Central memory CD8-positive, alpha-beta T cell (primary cell): ENCODE data around the gene PHGDH.

Experiments used
- ATAC-seq: fragments of 150-1000 bp; cut with Tn5 transposase; replicated peaks from 2 replicates; pipeline ENCODE4 v1.10.0; 2022; ENCODE audit warnings: mild to moderate bottlenecking, moderate FRiP score, moderate number of reproducible peaks; ENCODE audit not compliant: poor library complexity, severe bottlenecking; ENCODE audit errors: extremely low read depth
- DNase-seq, 2 donors: peaks; one replicate each; pipeline ENCODE4 v3.0.0; 2021; ENCODE audit warnings: low spot score in 2 of 2
- H3K27ac Mint-ChIP-seq: one replicate; pipeline ENCODE4 v1.8.0; 2022; ENCODE audit warnings: low read depth, mild to moderate bottlenecking, moderate library complexity, mixed read lengths
- H3K27me3 Mint-ChIP-seq: one replicate; pipeline ENCODE4 v1.8.0; 2022; ENCODE audit warnings: mixed read lengths
- H3K36me3 Mint-ChIP-seq: one replicate; pipeline ENCODE4 v1.8.0; 2022; ENCODE audit warnings: mild to moderate bottlenecking, moderate library complexity, mixed read lengths; ENCODE audit not compliant: insufficient read depth
- H3K4me1 Mint-ChIP-seq: one replicate; pipeline ENCODE4 v1.8.0; 2022; ENCODE audit warnings: mixed read lengths
- H3K4me3 Mint-ChIP-seq: one replicate; pipeline ENCODE4 v1.8.0; 2022; ENCODE audit warnings: mild to moderate bottlenecking, moderate library complexity, mixed read lengths
- H3K9me3 Mint-ChIP-seq: one replicate; pipeline ENCODE4 v1.8.0; 2022; ENCODE audit warnings: mixed read lengths

PHGDH gene

GRCh38 chr1:119711804-119712341 lies at the start of gene PHGDH:
PHGDH (plus strand) TSS chr1:119711934; CDS start chr1:119712023, 89 bp downstream.
- Mint-ChIP-seq H3K36me3 (no peaks in the 10 kb centered on the region), H3K27me3 (peaks cover 49% of the 10 kb centered on the region), H3K4me3 (peak within 1 kb of the TSS; percentile 96), H3K4me1 (peaks cover 25% of the 10 kb centered on the region), H3K27ac (no peak within 1 kb of the TSS), H3K9me3 (no peaks in the 10 kb centered on the region)
- ATAC-seq = peak; percentile 60
- DNase-seq = no peak

DNA sequence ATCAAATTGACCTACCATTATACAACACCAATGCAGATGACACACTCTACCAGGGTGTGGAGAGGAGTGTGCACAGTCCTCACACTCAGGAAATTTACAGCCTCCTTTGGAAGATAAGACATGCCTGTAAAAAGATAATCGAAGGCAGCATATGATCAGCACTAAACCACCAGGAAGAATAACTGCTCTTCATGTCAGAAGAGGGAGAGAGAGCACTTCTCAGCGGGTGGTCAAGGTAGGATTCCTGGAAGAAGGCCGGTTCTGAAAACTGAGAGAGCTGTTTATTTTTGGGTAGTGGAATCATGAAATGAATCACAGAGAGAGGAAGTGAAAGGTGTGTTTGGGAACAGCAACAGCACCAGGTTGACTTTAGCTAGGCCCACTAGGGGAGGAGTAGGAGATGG lies 49.7 kb upstream of the PHGDH start:
- peaks cover 45% of the 10 kb centered on the region for H3K27me3 Mint-ChIP-seq
- no peak overlapping the region for H3K4me3 Mint-ChIP-seq
- H3K36me3 Mint-ChIP-seq = no peaks in the 10 kb centered on the region
- no peaks in the 10 kb centered on the region for H3K4me1 Mint-ChIP-seq
- ATAC-seq = no peak
- no peak overlapping the region for H3K27ac Mint-ChIP-seq
- H3K9me3 Mint-ChIP-seq = no peaks in the 10 kb centered on the region
- no peak for DNase-seq

DNA sequence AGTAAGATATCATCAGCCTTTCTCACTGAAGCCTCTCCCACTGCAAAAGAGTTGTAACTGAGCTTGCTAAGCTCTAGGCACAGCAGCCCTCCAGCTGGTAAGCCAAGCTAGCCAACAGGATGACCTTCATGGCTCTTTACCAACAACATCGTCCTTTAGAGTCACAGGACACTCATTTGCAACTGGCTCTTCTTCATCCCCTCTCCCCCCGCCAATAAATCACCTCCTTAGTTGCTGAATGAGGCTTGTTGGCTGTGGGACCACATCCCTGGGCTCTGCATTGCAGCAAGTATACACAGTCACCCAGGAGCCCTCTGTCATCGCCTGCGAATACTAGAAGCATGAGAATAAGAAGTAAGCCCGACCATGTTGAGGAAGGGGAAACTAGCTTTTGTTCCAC lies 47.7 kb upstream of the PHGDH start:
- H3K27ac Mint-ChIP-seq = no peak overlapping the region
- ATAC-seq = no peak
- H3K9me3 Mint-ChIP-seq = no peaks in the 10 kb centered on the region
- H3K36me3 Mint-ChIP-seq = no peaks in the 10 kb centered on the region
- no peak for DNase-seq
- H3K4me1 Mint-ChIP-seq = no peaks in the 10 kb centered on the region
- peaks cover 45% of the 10 kb centered on the region for H3K27me3 Mint-ChIP-seq
- no peak overlapping the region for H3K4me3 Mint-ChIP-seq

DNA sequence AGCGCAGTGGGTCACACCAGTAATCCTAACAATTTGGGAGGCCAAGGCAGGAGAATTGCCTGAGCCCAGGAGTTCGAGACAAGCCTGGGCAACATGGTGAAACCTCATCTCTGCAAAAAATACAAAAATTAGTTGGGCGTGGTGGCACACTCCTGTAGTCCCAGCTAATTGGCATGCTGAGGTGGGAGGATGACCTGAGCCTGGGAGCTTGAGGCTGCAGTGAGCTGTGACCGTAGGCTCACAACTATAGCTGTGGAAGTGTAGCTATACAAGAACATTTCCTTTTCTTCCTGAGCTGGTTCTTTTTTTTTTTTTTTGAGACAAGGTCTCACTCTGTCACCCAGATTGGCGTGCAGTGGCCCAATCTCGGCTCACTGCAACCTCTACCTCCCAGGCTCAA lies 44.6 kb upstream of the PHGDH start:
- H3K36me3 Mint-ChIP-seq = no peaks in the 10 kb centered on the region
- H3K4me1 Mint-ChIP-seq = no peaks in the 10 kb centered on the region
- no peak overlapping the region for H3K27ac Mint-ChIP-seq
- H3K4me3 Mint-ChIP-seq = no peak overlapping the region
- ATAC-seq = no peak
- no peaks in the 10 kb centered on the region for H3K9me3 Mint-ChIP-seq
- no peak for DNase-seq
- H3K27me3 Mint-ChIP-seq = peaks cover 43% of the 10 kb centered on the region

GRCh38 chr1:119670898-119671297 lies 40.8 kb upstream of the PHGDH start:
- Mint-ChIP-seq H3K4me3 (no peak overlapping the region), H3K36me3 (no peaks in the 10 kb centered on the region), H3K9me3 (no peaks in the 10 kb centered on the region), H3K27me3 (peaks cover 59% of the 10 kb centered on the region), H3K4me1 (peaks cover 5% of the 10 kb centered on the region), H3K27ac (no peak overlapping the region)
- no peak for DNase-seq
- ATAC-seq = no peak

- H3K27me3 Mint-ChIP-seq = peaks cover 69% of the 10 kb centered on the region
- ATAC-seq (no peak), DNase-seq (no peak)
- no peak overlapping the region for H3K27ac Mint-ChIP-seq
- H3K9me3 Mint-ChIP-seq = no peaks in the 10 kb centered on the region
- H3K4me1 Mint-ChIP-seq = peaks cover 5% of the 10 kb centered on the region
- H3K36me3 Mint-ChIP-seq = no peaks in the 10 kb centered on the region
- H3K4me3 Mint-ChIP-seq = no peak overlapping the region
These were observed 38.4 kb upstream of the PHGDH start for GRCh38 chr1:119673171-119673940.

- DNase-seq (no peak), ATAC-seq (no peak)
- Mint-ChIP-seq H3K27ac (no peak overlapping the region), H3K36me3 (no peaks in the 10 kb centered on the region), H3K27me3 (peaks cover 69% of the 10 kb centered on the region), H3K4me3 (no peak overlapping the region), H3K9me3 (no peaks in the 10 kb centered on the region), H3K4me1 (peaks cover 5% of the 10 kb centered on the region)
These were observed 37.6 kb upstream of the PHGDH start for GRCh38 chr1:119674111-119674526.

DNA sequence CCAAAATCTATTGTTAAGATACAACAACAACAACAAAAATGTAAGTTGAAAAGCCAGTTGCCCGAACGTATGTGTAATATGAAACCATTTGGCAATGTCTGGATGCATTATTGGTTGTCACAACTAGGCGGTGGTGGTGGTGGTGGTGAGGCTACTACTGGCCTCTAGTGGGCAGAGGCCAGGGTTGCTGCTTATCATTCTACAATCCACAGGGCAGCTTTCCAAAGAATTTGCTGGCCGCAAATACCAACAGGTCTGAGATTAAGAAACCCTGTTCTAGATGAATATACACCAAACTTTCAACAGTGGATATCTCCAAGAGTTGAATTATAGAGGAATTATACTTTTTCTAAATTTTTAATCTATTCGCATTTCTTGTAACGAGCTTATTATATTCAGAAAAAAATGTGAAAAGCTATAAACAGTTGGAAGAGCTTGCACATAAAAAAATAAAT lies 36.9 kb upstream of the PHGDH start:
- no peaks in the 10 kb centered on the region for H3K9me3 Mint-ChIP-seq
- no peak overlapping the region for H3K4me3 Mint-ChIP-seq
- peak; percentile 73 for ATAC-seq

GRCh38 chr1:119675349-119676345 lies 36.1 kb upstream of the PHGDH start:
- Mint-ChIP-seq H3K4me1 (peaks cover 5% of the 10 kb centered on the region), H3K27ac (no peak overlapping the region), H3K27me3 (peaks cover 55% of the 10 kb centered on the region), H3K36me3 (no peaks in the 10 kb centered on the region), H3K9me3 (no peaks in the 10 kb centered on the region), H3K4me3 (peak overlapping the region; percentile 36)
- peak; percentile 37 for ATAC-seq
- DNase-seq = peak; percentile 30 to 43

More for the DNA sequence above, 36.9 kb upstream of the PHGDH start:
- H3K27me3 Mint-ChIP-seq = peaks cover 63% of the 10 kb centered on the region
- H3K36me3 Mint-ChIP-seq = no peaks in the 10 kb centered on the region
- H3K4me1 Mint-ChIP-seq = peaks cover 5% of the 10 kb centered on the region
- peak in 1 of 2 donors; percentile 10 for DNase-seq
- no peak overlapping the region for H3K27ac Mint-ChIP-seq

- no peak for ATAC-seq
- H3K27me3 Mint-ChIP-seq = peaks cover 45% of the 10 kb centered on the region
These were observed 35.0 kb upstream of the PHGDH start for GRCh38 chr1:119676571-119677206.

GRCh38 chr1:119679223-119679622 lies 32.5 kb upstream of the PHGDH start:
- H3K36me3 Mint-ChIP-seq = no peaks in the 10 kb centered on the region
- no peaks in the 10 kb centered on the region for H3K9me3 Mint-ChIP-seq
- no peak overlapping the region for H3K4me3 Mint-ChIP-seq
- ATAC-seq = no peak
- peaks cover 19% of the 10 kb centered on the region for H3K27me3 Mint-ChIP-seq
- peaks cover 5% of the 10 kb centered on the region for H3K4me1 Mint-ChIP-seq
- H3K27ac Mint-ChIP-seq = no peak overlapping the region
- DNase-seq = no peak

More at GRCh38 chr1:119676571-119677206, 35.0 kb upstream of the PHGDH start:
- Mint-ChIP-seq H3K4me1 (peaks cover 5% of the 10 kb centered on the region), H3K27ac (no peak overlapping the region), H3K9me3 (no peaks in the 10 kb centered on the region), H3K4me3 (no peak overlapping the region), H3K36me3 (no peaks in the 10 kb centered on the region)
- DNase-seq = no peak

- Mint-ChIP-seq H3K27me3 (peaks cover 19% of the 10 kb centered on the region), H3K4me1 (peaks cover 5% of the 10 kb centered on the region), H3K4me3 (no peak overlapping the region), H3K27ac (no peak overlapping the region), H3K36me3 (no peaks in the 10 kb centered on the region), H3K9me3 (no peaks in the 10 kb centered on the region)
- ATAC-seq (no peak), DNase-seq (no peak)
These were observed 31.5 kb upstream of the PHGDH start for GRCh38 chr1:119680193-119680592.
